ENCODE data around the gene PCDHGA8.
A peak's percentile ranks its signal among the peaks of the same experiment; 100 is the strongest.
"Not testable (repeated sequence)": the region's sequence is repeated elsewhere in the genome, so short reads cannot be mapped to it uniquely, and the experiment has no call there.

Gene PCDHGA8

GRCh38 chr5:141389153-141390042 is 3.0 kb upstream of the PCDHGA8 start:
- TF ChIP-seq, protein P1, sequence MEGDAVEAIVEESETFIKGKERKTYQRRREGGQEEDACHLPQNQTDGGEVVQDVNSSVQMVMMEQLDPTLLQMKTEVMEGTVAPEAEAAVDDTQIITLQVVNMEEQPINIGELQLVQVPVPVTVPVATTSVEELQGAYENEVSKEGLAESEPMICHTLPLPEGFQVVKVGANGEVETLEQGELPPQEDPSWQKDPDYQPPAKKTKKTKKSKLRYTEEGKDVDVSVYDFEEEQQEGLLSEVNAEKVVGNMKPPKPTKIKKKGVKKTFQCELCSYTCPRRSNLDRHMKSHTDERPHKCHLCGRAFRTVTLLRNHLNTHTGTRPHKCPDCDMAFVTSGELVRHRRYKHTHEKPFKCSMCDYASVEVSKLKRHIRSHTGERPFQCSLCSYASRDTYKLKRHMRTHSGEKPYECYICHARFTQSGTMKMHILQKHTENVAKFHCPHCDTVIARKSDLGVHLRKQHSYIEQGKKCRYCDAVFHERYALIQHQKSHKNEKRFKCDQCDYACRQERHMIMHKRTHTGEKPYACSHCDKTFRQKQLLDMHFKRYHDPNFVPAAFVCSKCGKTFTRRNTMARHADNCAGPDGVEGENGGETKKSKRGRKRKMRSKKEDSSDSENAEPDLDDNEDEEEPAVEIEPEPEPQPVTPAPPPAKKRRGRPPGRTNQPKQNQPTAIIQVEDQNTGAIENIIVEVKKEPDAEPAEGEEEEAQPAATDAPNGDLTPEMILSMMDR (IDR thresholded peaks at IDR 0.05; ENCODE audit: insufficient read depth, low read length, poor library complexity, severe bottlenecking) = no peak
- Histone ChIP-seq H3K27me3 (replicated peaks; ENCODE audit: control insufficient read depth, insufficient read depth, low read length) (no peaks in the 10 kb centered on the region), H3K36me3 (ENCODE audit: control insufficient read depth, insufficient read depth, low read length) (no peaks in the 10 kb centered on the region), H3K4me3 (replicated peaks; ENCODE audit: low read depth, low read length) (no peak overlapping the region)
- no peak for DNase-seq (ENCODE audit: extremely low read depth, insufficient read length)

GRCh38 chr5:141393267-141393666 is 834 bp downstream of the PCDHGA8 start:
- no peak for DNase-seq (ENCODE audit: extremely low read depth, insufficient read length)
- TF ChIP-seq, protein P1 (IDR thresholded peaks at IDR 0.05; ENCODE audit: insufficient read depth, low read length, poor library complexity, severe bottlenecking) = no peak
- Histone ChIP-seq H3K4me3 (replicated peaks; ENCODE audit: low read depth, low read length) (no peak overlapping the region), H3K36me3 (ENCODE audit: control insufficient read depth, insufficient read depth, low read length) (no peaks in the 10 kb centered on the region), H3K27me3 (replicated peaks; ENCODE audit: control insufficient read depth, insufficient read depth, low read length) (no peaks in the 10 kb centered on the region)

GRCh38 chr5:141394401-141395187 is 2.2 kb downstream of the PCDHGA8 start:
- H3K36me3 ChIP-seq (ENCODE audit: control insufficient read depth, insufficient read depth, low read length); H3K27me3 ChIP-seq (replicated peaks; ENCODE audit: control insufficient read depth, insufficient read depth, low read length); H3K4me3 ChIP-seq (replicated peaks; ENCODE audit: low read depth, low read length); DNase-seq (ENCODE audit: extremely low read depth, insufficient read length): not testable (repeated sequence)

GRCh38 chr5:141397756-141398551 is 5.5 kb downstream of the PCDHGA8 start, which contains the start of gene PCDHGB5:
Gene PCDHGB5 (plus strand): TSS chr5:141397947. CDS start chr5:141398128, 181 bp downstream.
- not testable (repeated sequence) for H3K27me3 ChIP-seq (replicated peaks; ENCODE audit: control insufficient read depth, insufficient read depth, low read length); H3K36me3 ChIP-seq (ENCODE audit: control insufficient read depth, insufficient read depth, low read length); H3K4me3 ChIP-seq (replicated peaks; ENCODE audit: low read depth, low read length)
- TF ChIP-seq, protein P1 (IDR thresholded peaks at IDR 0.05; ENCODE audit: insufficient read depth, low read length, poor library complexity, severe bottlenecking) = peak; percentile 17
- peak; percentile 37 for DNase-seq (ENCODE audit: extremely low read depth, insufficient read length)

DNA sequence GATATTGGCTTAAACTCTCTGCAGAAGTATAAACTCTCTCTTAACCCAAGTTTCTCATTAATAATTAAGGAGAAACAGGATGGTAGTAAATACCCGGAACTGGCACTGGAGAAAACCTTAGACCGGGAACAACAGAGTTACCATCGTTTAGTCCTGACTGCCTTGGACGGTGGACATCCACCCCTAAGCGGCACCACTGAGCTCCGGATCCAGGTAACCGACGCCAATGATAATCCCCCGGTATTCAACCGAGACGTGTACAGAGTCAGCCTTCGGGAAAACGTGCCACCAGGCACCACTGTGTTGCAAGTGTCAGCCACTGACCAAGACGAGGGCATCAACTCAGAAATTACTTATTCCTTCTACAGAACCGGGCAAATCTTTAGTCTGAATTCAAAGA is 6.2 kb downstream of the PCDHGA8 start:
- TF ChIP-seq, protein P1 (IDR thresholded peaks at IDR 0.05; ENCODE audit: insufficient read depth, low read length, poor library complexity, severe bottlenecking) = no peak
- DNase-seq (ENCODE audit: extremely low read depth, insufficient read length) = no peak
- no peaks in the 10 kb centered on the region for H3K36me3 ChIP-seq (ENCODE audit: control insufficient read depth, insufficient read depth, low read length)
- no peak overlapping the region for H3K4me3 ChIP-seq (replicated peaks; ENCODE audit: low read depth, low read length)
- no peaks in the 10 kb centered on the region for H3K27me3 ChIP-seq (replicated peaks; ENCODE audit: control insufficient read depth, insufficient read depth, low read length)
